T-helper 22 cell (primary cell): ENCODE results near the gene KIF9.
"Not testable (repeated sequence)": the region's sequence is repeated elsewhere in the genome, so short reads cannot be mapped to it uniquely, and the experiment has no call there.

Experiments
- DNase-seq: peaks from one replicate; pipeline ENCODE4 v3.0.0-alpha.2; 2020; ENCODE audit warnings: low read depth

Gene KIF9

GRCh38 chr3:47251085-47251484 lies 31.5 kb downstream of the KIF9 start:
- not testable (repeated sequence) for DNase-seq

DNA sequence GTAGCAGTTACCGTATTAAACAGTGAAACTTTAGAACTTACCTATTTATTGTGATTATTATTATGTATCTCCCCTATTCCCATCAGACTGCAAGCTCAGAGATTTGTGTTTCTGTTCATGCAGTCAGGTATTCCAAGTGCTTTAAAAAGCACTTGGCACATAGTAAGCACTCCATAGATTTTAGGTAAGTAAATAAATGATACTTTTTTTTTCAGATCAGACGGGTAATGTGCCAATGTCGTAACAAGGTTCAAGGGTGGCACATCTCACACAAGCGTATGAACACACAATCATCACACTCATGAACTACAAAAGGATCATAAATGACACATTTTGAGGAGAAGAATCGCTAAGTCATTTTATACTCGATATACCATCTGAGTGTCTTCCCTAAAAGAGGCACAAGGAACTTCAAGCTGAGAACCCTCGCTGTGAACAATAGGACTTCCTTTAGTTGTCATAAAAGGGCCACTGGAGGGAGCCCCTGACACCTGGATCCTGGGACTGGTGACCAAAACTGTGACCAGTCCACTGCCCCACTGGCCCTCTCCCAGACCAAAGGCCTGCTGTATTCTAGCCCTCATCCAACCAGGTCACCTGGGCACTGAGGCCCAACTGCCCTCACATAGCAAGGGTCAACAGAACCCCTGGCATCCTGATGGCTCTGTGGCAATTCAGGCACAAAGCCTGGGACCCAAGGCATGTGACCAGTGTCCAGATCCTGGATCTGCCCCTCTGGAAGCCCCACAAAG lies 32.1 kb downstream of the KIF9 start:
- DNase-seq = no peak

DNA sequence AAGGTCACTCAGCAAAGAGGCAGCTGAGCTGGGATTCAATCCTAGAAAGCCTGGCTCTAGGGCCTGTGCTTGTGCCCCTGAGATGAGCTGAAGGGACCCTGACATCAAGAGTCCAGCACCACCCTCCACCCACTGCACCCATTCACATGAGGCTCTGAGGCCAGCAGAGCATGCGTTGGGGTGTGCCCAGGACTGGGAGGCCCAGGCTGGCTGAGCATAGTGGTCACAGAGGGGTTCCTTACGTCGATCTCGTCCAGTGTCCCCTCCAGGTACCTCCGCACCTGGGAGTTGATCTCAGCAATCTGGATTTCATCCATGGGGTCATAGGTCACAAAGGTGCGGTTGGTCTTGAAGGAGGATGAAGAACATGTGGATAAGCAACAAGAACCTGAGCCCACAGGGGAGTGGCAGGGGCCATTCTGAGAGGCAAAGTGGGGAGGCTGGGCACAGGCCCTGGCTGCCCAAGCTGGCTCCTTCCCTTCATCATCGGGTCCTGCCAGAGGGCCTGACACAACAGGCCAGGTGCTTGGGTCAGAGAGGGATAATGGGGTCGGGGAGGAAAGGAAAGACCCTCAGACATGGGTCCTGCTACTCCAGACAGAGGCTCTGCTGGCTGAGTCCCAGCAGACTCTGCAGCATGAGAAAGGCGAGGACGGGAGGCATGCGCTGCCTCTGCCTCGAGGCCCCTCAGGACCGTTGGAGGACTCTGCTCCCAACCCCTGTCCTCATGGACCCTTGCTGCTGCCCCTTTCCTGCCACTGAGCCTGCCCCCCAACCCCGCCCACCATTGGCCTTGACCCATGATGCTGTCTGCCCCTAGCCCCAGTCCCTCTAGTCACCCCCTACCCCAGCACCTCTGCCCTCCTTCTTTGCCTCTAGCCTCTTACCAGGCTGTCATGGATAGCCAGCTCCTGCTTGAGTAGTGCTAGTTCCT lies 35.2 kb downstream of the KIF9 start:
- DNase-seq = no peak

DNA sequence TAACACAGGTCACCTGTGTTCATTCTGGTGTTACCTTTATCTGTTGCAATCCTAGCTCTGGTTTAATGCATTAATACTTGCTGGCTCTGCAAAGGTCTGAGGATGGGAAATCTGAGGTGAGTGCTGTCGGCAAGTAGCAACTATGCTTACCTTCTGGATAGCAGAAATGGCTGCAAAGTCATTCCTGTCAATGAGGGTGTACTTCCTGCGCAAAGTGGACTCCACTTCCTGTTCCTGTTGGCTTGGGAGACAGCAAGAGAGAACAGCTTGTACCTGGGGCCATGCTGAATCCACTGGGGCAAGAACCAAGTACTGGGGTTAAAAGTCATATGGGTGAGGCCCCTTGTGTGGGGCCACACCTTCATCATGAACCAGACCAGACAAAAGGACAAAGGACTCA lies 37.3 kb downstream of the KIF9 start:
- no peak for DNase-seq

DNA sequence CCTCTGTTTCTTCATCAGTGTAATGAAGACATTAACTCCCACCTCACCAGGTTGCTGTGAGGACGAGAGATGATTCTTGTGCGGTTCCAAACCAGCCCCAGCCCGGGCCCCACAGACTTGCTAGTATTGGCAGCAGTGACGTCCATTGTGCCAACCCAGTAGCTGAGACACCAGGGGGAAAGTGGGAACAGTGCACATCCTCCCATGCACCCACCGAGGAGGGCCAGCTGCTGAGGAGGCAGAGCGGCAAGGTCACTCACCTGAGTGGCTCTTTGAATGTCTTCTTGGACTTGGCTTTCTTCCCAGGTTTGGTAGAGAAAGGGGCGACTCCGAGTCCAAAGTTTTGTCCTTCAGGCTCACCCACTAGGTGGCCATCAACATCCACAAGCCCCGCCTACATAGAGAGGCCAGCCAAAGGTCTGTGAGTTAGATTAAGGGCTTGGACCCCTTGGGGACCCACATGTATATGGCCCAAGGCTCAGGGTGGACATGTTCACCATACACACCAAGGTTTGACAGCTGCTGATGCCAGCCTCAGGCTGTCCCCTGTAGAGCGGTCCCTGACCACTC lies 38.0 kb downstream of the KIF9 start:
- no peak for DNase-seq

DNA sequence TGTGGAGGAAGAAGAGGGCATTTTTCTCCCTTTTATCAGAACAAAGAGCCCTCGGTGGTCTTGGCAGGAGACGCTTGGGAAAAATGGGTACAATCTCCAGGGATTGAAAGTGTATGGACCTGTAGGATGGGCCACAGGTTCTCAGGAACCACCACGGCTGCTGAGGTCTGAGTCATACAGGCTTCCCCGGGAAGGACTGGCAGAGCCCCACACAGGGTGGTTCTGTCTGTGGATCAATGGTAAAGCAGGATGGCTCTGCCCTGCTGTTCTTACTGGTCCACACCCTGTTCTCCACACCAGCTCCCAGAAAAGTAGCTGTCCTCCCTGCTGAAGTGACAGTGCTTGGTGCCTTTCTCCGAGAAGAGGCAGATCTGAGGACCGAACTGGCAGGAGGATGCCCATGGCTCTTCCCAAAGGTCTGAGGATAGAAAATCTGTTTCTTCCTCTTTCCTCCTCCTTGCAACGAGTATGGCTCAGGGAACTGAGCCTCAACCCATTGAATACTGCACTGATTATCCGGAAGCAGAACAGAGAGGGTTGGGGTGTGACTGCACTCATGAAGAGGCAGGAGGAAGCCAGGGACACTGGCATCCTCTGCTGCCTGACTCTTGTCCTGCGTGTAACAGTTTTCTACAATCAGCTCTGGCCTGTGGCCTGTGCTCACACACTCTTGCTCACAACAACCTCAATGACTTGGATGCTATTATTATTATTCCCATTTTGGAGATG lies 39.0 kb downstream of the KIF9 start:
- DNase-seq = no peak

DNA sequence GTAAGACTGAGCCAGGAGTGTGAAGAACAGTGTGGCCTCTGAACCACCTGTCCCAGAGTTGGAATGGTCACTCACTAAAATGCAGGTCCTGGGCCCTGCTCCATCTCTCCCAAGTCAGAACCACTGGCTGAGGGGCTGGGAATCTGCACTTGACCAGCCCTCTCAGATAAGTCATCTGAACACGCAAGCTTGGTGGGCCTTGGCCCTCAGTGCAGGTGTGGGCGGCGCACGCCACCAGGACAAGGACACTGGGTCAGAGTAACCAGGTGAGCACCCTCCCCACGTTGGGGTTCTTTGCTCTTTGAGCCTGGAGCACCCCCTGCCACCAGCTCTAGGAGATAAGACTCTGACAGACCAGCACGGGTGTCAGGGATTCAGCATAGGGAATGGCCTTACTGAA lies 42.7 kb downstream of the KIF9 start:
- no peak for DNase-seq

- no peak for DNase-seq
These were observed 44.6 kb downstream of the KIF9 start for GRCh38 chr3:47238017-47238416.

- no peak for DNase-seq
These were observed 54.5 kb downstream of the KIF9 start for GRCh38 chr3:47228088-47228487.

- no peak for DNase-seq
These were observed 54.9 kb downstream of the KIF9 start for GRCh38 chr3:47227678-47228077.

GRCh38 chr3:47225310-47225906 lies 57.2 kb downstream of the KIF9 start:
- DNase-seq = no peak

- DNase-seq = no peak
These were observed 58.8 kb downstream of the KIF9 start for GRCh38 chr3:47223755-47224154.

GRCh38 chr3:47221798-47222197 lies 60.8 kb downstream of the KIF9 start:
- no peak for DNase-seq

- no peak for DNase-seq
These were observed 71.7 kb downstream of the KIF9 start for GRCh38 chr3:47210863-47211405.

DNA sequence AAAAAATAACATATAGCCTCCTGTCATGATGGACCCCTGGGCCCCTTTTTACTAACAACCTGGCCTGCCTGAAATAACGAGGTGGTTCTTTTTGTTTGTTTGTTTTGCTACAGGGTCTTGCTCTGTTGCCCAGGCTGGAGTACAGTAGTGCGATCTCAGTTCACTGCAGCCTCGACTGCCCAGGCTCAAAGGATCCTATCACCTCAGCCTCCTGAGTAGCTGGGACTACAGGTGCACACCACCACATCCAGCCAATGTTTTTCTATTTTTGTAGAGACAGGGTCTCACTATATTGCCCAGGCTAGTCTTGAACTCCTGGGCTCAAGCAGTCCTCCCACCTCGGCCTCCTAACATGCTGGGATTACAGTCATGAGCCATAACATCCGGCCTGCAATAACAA lies 76.6 kb downstream of the KIF9 start:
- DNase-seq = not testable (repeated sequence)

DNA sequence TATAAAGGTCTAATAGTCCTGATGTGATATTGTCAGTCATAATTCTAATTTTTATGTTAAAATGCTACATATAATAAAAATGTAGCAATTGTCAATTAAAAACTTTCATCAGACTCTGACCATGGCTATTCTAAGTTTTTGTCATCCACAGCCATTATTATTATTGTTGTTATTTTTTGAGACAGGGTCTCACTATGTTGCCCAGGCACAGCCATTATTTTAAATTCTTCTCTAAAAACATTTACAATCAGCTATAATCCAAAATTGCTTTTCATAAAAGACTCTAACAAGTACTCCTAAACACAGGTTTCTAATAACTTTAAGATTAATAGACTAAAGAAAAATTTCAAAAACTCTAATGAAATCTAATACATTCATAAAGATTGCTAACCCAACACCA lies 77.7 kb downstream of the KIF9 start:
- DNase-seq = no peak

GRCh38 chr3:47202542-47202941 lies 80.1 kb downstream of the KIF9 start:
- DNase-seq = no peak

DNA sequence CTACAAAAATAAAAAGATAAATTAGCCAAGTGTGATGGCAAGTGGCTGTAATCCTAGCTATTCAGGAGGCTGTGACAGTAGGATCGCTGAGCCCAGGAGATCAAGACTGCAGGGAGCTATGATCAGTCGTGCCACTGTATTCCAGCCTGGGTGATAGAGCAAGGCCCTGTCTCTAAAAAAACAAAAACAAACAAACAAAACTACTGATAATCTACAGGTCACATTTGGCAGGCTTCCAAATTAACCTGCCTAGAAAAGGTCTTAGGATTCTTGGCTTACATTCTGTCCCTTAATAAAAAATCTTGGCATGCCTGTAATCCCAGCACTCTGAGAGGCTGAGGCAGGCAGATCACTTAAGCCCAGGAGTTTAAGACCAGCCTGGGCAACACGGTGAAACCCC lies 85.3 kb downstream of the KIF9 start:
- DNase-seq = no peak

GRCh38 chr3:47194994-47195393 lies 87.6 kb downstream of the KIF9 start:
- DNase-seq = no peak

DNA sequence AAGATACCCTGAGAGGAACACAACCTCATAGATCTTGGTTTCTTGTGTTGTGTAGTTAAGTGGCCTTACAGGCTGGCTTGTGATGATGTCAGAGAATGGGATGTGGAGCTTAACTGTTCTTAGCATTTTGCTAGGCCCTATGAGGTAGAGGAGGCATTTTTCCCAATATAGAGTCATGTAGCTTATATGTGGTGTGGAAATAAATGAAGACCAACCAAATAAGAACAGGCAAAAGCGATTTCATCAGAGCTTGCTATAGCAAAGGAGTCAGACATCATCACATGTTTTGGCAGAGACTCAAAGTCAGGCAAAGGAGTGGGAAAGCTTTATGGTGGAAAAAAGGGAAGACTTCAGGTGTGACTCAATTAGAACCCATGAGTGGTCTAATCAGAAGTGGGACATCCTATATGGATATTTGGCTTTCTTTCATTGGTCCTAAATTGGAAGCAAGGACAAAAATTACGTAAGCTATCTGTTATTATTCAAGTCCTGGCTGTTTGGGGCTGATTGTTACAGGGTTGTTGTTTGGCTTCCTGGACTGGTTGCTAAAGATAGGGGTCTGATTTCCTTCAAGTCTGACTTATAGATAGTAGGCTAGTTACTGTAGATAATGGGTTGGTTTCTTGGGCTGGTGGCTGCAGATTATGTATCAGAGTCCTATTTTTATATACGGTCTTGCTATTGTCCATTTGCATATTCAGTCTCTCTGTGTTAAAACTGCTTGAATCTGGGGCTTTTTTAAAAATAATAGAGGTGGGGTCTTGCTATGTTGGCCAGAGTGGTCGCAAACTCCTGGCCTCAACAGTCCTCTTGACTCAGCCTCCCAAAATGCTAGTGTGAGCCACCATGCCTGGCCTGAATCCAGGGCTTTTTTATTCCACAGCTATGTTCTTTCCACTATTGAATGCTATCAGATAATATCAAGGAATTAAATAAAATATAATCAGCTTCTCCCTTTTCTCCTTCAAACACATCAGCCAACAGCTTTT lies 88.4 kb downstream of the KIF9 start:
- no peak for DNase-seq
